ENCODE results near the gene MRGPRX2.

DNA sequence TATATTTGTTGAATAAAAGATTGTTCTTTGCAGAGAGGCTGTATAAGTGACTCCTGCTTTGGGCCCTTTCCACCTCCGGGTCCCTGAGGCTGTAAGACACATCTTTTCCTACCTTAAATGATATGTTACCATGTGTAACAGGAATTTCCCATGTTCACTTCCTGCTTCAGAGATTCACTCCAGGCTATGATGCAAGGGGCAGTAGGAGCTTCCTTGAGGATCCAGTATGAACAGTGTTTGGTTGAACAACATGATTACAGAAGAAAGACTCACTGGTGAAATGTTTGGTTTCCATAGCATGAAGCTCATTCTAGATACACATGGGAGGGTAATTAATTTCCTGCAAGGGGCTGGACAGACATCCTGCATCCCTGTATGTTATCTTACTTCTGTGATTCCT, 30.8 kb upstream of the MRGPRX2 start:
- TF ChIP-seq, protein P1, sequence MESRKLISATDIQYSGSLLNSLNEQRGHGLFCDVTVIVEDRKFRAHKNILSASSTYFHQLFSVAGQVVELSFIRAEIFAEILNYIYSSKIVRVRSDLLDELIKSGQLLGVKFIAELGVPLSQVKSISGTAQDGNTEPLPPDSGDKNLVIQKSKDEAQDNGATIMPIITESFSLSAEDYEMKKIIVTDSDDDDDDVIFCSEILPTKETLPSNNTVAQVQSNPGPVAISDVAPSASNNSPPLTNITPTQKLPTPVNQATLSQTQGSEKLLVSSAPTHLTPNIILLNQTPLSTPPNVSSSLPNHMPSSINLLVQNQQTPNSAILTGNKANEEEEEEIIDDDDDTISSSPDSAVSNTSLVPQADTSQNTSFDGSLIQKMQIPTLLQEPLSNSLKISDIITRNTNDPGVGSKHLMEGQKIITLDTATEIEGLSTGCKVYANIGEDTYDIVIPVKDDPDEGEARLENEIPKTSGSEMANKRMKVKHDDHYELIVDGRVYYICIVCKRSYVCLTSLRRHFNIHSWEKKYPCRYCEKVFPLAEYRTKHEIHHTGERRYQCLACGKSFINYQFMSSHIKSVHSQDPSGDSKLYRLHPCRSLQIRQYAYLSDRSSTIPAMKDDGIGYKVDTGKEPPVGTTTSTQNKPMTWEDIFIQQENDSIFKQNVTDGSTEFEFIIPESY (IDR thresholded peaks at IDR 0.05; ENCODE audit: borderline replicate concordance, low read depth), result no peak
- no peak for TF ChIP-seq EP300 (IDR thresholded peaks at IDR 0.05; ENCODE audit: borderline replicate concordance in 1 of 2, low read depth in 1 of 2, low read length in 1 of 2)
- TF ChIP-seq, protein P2, sequence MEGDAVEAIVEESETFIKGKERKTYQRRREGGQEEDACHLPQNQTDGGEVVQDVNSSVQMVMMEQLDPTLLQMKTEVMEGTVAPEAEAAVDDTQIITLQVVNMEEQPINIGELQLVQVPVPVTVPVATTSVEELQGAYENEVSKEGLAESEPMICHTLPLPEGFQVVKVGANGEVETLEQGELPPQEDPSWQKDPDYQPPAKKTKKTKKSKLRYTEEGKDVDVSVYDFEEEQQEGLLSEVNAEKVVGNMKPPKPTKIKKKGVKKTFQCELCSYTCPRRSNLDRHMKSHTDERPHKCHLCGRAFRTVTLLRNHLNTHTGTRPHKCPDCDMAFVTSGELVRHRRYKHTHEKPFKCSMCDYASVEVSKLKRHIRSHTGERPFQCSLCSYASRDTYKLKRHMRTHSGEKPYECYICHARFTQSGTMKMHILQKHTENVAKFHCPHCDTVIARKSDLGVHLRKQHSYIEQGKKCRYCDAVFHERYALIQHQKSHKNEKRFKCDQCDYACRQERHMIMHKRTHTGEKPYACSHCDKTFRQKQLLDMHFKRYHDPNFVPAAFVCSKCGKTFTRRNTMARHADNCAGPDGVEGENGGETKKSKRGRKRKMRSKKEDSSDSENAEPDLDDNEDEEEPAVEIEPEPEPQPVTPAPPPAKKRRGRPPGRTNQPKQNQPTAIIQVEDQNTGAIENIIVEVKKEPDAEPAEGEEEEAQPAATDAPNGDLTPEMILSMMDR (IDR thresholded peaks at IDR 0.05), result no peak
- no peak for TF ChIP-seq RCOR1 (IDR thresholded peaks at IDR 0.05; ENCODE audit: low read length)

All from SK-N-SH (cell line).